PFSK-1 (cell line): ENCODE data around the gene KIAA1210. TPM values are rescaled to one million over a fixed set of nuclear protein-coding genes. Genes with fewer than 3 reads are reported as not detected.

Experiments used
- FOXP2 ChIP-seq: optimal IDR thresholded peaks from 2 replicates; pipeline ENCODE3; 2011; ENCODE audit warnings: borderline replicate concordance, control low read depth, inconsistent platforms; ENCODE audit not compliant: insufficient read depth; ENCODE audit errors: extremely low read length, extremely low read depth
- POLR2AphosphoS5 ChIP-seq: IDR thresholded peaks from 2 replicates; pipeline ENCODE4 v1.6.1; 2012; ENCODE audit warnings: low read depth, mild to moderate bottlenecking, control low read depth, low read length, moderate library complexity
- REST ChIP-seq, 2 experiments: IDR thresholded peaks; 2 replicates each; pipeline versions ENCODE4 v1.6.1 to v1.8.0; 2011 to 2012; ENCODE audit warnings: low read depth in 2 of 2, low read length in 2 of 2, control low read depth in 1 of 2, inconsistent platforms in 1 of 2, mild to moderate bottlenecking in 1 of 2, moderate library complexity in 1 of 2; ENCODE audit not compliant: insufficient read depth in 1 of 2
- SIN3A ChIP-seq: IDR thresholded peaks from 2 replicates; pipeline ENCODE4 v1.6.1; 2012; ENCODE audit warnings: mild to moderate bottlenecking, low read length, moderate library complexity, borderline replicate concordance; ENCODE audit not compliant: insufficient read depth
- TAF1 ChIP-seq: IDR thresholded peaks from 2 replicates; pipeline ENCODE4 v1.6.1; 2012; ENCODE audit warnings: low read length, control low read depth, borderline replicate concordance; ENCODE audit not compliant: insufficient read depth
- polyA plus RNA-seq: library from polyadenylated mRNA; unstranded; fragments of >200 nt; gene quantifications from one replicate; pipeline ENCODE4 v1.2.1, GENCODE V29; 2012; ENCODE audit warnings: low read depth, missing spikeins; ENCODE audit not compliant: insufficient read length

The KIAA1210 gene
- not detected for polyA plus RNA-seq

- TF ChIP-seq POLR2AphosphoS5 (no peak), TAF1 (no peak), REST (IDR thresholded peaks at IDR 0.05; ENCODE audit: insufficient read depth in 1 of 2, low read depth in 2 of 2, low read length in 2 of 2) (no peak), FOXP2 (no peak), SIN3A (no peak)
These were observed at the start of gene KIAA1210 for GRCh38 chrX:119127650-119128049. TSS of gene KIAA1210 (minus strand) at chrX:119127812. CDS start at chrX:119123642, 4,170 bp downstream.

GRCh38 chrX:119177278-119177677 lies 49.7 kb upstream of the KIAA1210 start:
- TF ChIP-seq POLR2AphosphoS5 = no peak
- TF ChIP-seq FOXP2 = no peak
- TF ChIP-seq SIN3A = no peak
- no peak for TF ChIP-seq REST (IDR thresholded peaks at IDR 0.05; ENCODE audit: insufficient read depth in 1 of 2, low read depth in 2 of 2, low read length in 2 of 2)
- no peak for TF ChIP-seq TAF1

GRCh38 chrX:119174900-119175299 lies 47.3 kb upstream of the KIAA1210 start:
- TF ChIP-seq TAF1 (no peak), FOXP2 (no peak), SIN3A (no peak), REST (IDR thresholded peaks at IDR 0.05; ENCODE audit: insufficient read depth in 1 of 2, low read depth in 2 of 2, low read length in 2 of 2) (no peak), POLR2AphosphoS5 (no peak)

- TF ChIP-seq SIN3A = no peak
- no peak for TF ChIP-seq TAF1
- no peak for TF ChIP-seq FOXP2
- no peak for TF ChIP-seq POLR2AphosphoS5
These were observed 40.5 kb upstream of the KIAA1210 start for GRCh38 chrX:119168104-119168503.

- TF ChIP-seq REST (IDR thresholded peaks at IDR 0.05; ENCODE audit: insufficient read depth in 1 of 2, low read depth in 2 of 2, low read length in 2 of 2) (no peak), FOXP2 (no peak), SIN3A (no peak), TAF1 (no peak), POLR2AphosphoS5 (no peak)
These were observed 30.6 kb upstream of the KIAA1210 start for GRCh38 chrX:119158226-119158625.
